HL-60 (cell line): Measurements from ENCODE around the gene LIMK2.

Experiments used
- CTCF ChIP-seq: IDR thresholded peaks from one replicate; pipeline ENCODE4 v1.5.1; 2011; ENCODE audit warnings: low read length, control low read depth, inconsistent platforms; ENCODE audit not compliant: insufficient read depth
- POLR2AphosphoS5 ChIP-seq: IDR thresholded peaks from 2 replicates; pipeline ENCODE4 v1.6.1; 2012; ENCODE audit warnings: low read depth
- SPI1 ChIP-seq: IDR thresholded peaks from 2 replicates; pipeline ENCODE4 v1.6.1; 2012; ENCODE audit warnings: low read depth, mild to moderate bottlenecking, borderline replicate concordance

GRCh38 chr22:31305194-31305593 is 93.1 kb downstream of the LIMK2 start:
- no peak for TF ChIP-seq CTCF
- no peak for TF ChIP-seq POLR2AphosphoS5
- TF ChIP-seq SPI1, result no peak
